B cell (primary cell): Measurements from ENCODE around the gene HAND2. TPM values are rescaled to one million over a fixed set of nuclear protein-coding genes. Genes with fewer than 3 reads are reported as not detected.

Experiments used
- ATAC-seq: fragments of 200-7000 bp; cut with Tn5 transposase; one replicate; pipeline ENCODE4 v1.10.0; 2021; ENCODE audit warnings: low read depth, mild to moderate bottlenecking, moderate number of reproducible peaks, moderate library complexity
- CTCF ChIA-PET: fragments of 350-600 bp; sonication (Branson Sonifier 250); formaldehyde crosslinking; loops from one replicate; lab custom pipeline; 2021; ENCODE audit warnings: antibody characterized with exemption, inconsistent platforms; lab: Charles Lee
- POLR2A ChIA-PET: fragments of 350-600 bp; sonication (Branson Sonifier 250); formaldehyde crosslinking; loops from one replicate; lab custom pipeline; 2021; ENCODE audit warnings: antibody characterized with exemption; lab: Charles Lee
- DNase-seq: peaks from one replicate; pipeline ENCODE4 v3.0.0; 2013
- H2AFZ ChIP-seq: 2 replicates; pipeline ENCODE4 v1.6.1; 2012; ENCODE audit warnings: mild to moderate bottlenecking, low read depth, low read length; ENCODE audit not compliant: insufficient read depth, poor library complexity, severe bottlenecking
- H3K27ac ChIP-seq, 2 donors: 1 replicate in 1 of 2; 2 replicates in 1 of 2; pipeline ENCODE4 v1.5.1; 2012 to 2013; ENCODE audit warnings: low read length in 2 of 2, mild to moderate bottlenecking in 2 of 2, moderate library complexity in 1 of 2
- H3K27me3 ChIP-seq, 4 experiments: fragments of 200-600 bp in 1 of 4; sonication (generic) in 1 of 4; replicated peaks in 1 of 4; 1 replicate in 2 of 4; 2 replicates in 2 of 4; pipeline versions ENCODE4 v1.6.1 to v1.7.0; 2013 to 2016; ENCODE audit warnings: low read length in 3 of 4, mild to moderate bottlenecking in 2 of 4, mixed read lengths in 1 of 4, moderate library complexity in 1 of 4; ENCODE audit not compliant: insufficient read depth in 4 of 4, control insufficient read depth in 3 of 4; ENCODE audit errors: control extremely low read depth in 1 of 4
- H3K36me3 ChIP-seq, 2 experiments: replicated peaks in 1 of 2; 1 replicate in 1 of 2; 2 replicates in 1 of 2; pipeline versions ENCODE4 v1.6.1 to v1.7.1; 2013; ENCODE audit warnings: low read length in 1 of 2; ENCODE audit not compliant: insufficient read depth in 2 of 2, control insufficient read depth in 1 of 2; ENCODE audit errors: control extremely low read depth in 1 of 2, extremely low read depth in 1 of 2
- H3K4me1 ChIP-seq, 2 donors: fragments of 200-600 bp in 1 of 2; sonication (generic) in 1 of 2; 1 replicate in 1 of 2; 2 replicates in 1 of 2; pipeline versions ENCODE4 v1.5.1 to v1.6.1; 2013 to 2017; ENCODE audit warnings: low read length in 2 of 2; ENCODE audit not compliant: control insufficient read depth in 2 of 2, insufficient read depth in 2 of 2
- H3K4me2 ChIP-seq: replicated peaks from 2 replicates; pipeline ENCODE3; 2012; ENCODE audit warnings: mild to moderate bottlenecking, low read depth, low read length; ENCODE audit not compliant: poor library complexity, severe bottlenecking
- H3K4me3 ChIP-seq, 5 experiments: fragments of 200-600 bp in 1 of 5; sonication (generic) in 1 of 5; 1 replicate in 3 of 5; 2 replicates in 2 of 5; pipeline versions ENCODE4 v1.5.1 to v1.7.0; 2011 to 2016; ENCODE audit warnings: low read length in 4 of 5, mild to moderate bottlenecking in 4 of 5, low read depth in 2 of 5, control low read depth in 1 of 5, moderate library complexity in 1 of 5; ENCODE audit not compliant: insufficient read depth in 1 of 5; ENCODE audit errors: control extremely low read depth in 1 of 5, extremely low read depth in 1 of 5
- H3K79me2 ChIP-seq: fragments of 200-600 bp; sonication (generic); one replicate; pipeline ENCODE4 v1.6.0; 2016; ENCODE audit warnings: low read length; ENCODE audit not compliant: control insufficient read depth, insufficient read depth
- H3K9ac ChIP-seq: fragments of 200-600 bp; sonication (generic); 2 replicates; pipeline ENCODE4 v1.6.1; 2017; ENCODE audit warnings: mild to moderate bottlenecking, low read length, moderate library complexity
- H3K9me3 ChIP-seq, 3 donors: one replicate each; pipeline versions ENCODE4 v1.6.1 to v1.7.1; 2013; ENCODE audit warnings: low read length in 2 of 3; ENCODE audit not compliant: control insufficient read depth in 2 of 3, insufficient read depth in 1 of 3; ENCODE audit errors: control extremely low read depth in 1 of 3
- H4K20me1 ChIP-seq: 2 replicates; pipeline ENCODE4 v1.6.0; 2012; ENCODE audit warnings: mild to moderate bottlenecking, low read length; ENCODE audit not compliant: insufficient read depth, control insufficient read depth, poor library complexity, severe bottlenecking
- H3K27ac Mint-ChIP-seq: one replicate; pipeline ENCODE4 v1.8.0; 2021; ENCODE audit warnings: mixed read lengths
- H3K27me3 Mint-ChIP-seq: one replicate; pipeline ENCODE4 v1.8.0; 2021; ENCODE audit warnings: mixed read lengths
- H3K4me1 Mint-ChIP-seq: one replicate; pipeline ENCODE4 v1.8.0; 2021; ENCODE audit warnings: mixed read lengths
- H3K4me3 Mint-ChIP-seq: one replicate; pipeline ENCODE4 v1.8.0; 2021; ENCODE audit warnings: mixed read lengths
- H3K9me3 Mint-ChIP-seq: one replicate; pipeline ENCODE4 v1.8.0; 2022; ENCODE audit warnings: mixed read lengths; ENCODE audit not compliant: insufficient read depth
- EZH2 ChIP-seq: IDR thresholded peaks from 2 replicates; pipeline ENCODE4 v1.6.1; 2012; ENCODE audit warnings: borderline replicate concordance, low read depth, mild to moderate bottlenecking, moderate library complexity, low read length; ENCODE audit not compliant: insufficient read depth, poor library complexity, severe bottlenecking
- WGBS: methylation state at CpG from one replicate; pipeline ENCODE4 v1.1.5; 2013; ENCODE audit warnings: missing lambda C conversion rate; ENCODE audit not compliant: insufficient coverage; 5-methylcytosine and 5-hydroxymethylcytosine counted together
- intact Hi-C: fragments of 100-400 bp; cut with micrococcal nuclease; formaldehyde crosslinking; loops from one replicate; pipeline ENCODE4 v1.10.0; 2022
- polyA plus RNA-seq: library from polyadenylated mRNA; depleted of rRNA; stranded (reverse); fragments of >200 nt; gene quantifications from 2 replicates; pipeline ENCODE4 v1.2.3, GENCODE V29; 2012
- total RNA-seq, 2 donors: library from RNA; stranded (reverse); fragments of 120-200 nt in 1 of 2; gene quantifications; 1 replicate in 1 of 2; 2 replicates in 1 of 2; pipeline versions ENCODE4 v1.2.3 to v1.2.4, GENCODE V29; 2013 to 2022
- TF ChIP-seq, protein P1 (sequence below): fragments of 200-600 bp; IDR thresholded peaks from one replicate; pipeline ENCODE4 v1.8.0; 2022; ENCODE audit warnings: antibody characterized with exemption, mild to moderate bottlenecking

Gene HAND2
- total and polyA plus RNA-seq, 2 donors (not counting 1 experiment from before 2014, with no cell fraction given): not detected

DNA sequence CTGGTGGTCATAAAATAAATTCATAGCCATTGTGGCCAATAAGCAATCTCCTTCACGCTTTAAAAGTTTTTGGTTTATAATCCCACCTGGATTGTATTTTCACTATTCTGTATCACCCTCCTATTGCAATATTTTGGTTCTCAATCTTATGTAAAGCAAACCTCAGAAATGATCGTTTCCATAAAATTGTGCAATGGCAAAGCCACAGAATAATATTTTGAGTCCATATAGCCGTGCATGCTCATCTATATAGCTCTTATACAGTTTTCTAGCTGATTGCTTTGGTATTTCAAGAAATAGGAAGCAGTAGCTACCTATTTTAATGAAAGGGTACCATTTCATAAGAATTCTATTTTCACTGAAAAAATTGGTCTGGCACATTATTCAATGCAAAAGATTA, 10.0 kb upstream of the HAND2 start:
- no peak for TF ChIP-seq EZH2
- TF ChIP-seq, protein P1, sequence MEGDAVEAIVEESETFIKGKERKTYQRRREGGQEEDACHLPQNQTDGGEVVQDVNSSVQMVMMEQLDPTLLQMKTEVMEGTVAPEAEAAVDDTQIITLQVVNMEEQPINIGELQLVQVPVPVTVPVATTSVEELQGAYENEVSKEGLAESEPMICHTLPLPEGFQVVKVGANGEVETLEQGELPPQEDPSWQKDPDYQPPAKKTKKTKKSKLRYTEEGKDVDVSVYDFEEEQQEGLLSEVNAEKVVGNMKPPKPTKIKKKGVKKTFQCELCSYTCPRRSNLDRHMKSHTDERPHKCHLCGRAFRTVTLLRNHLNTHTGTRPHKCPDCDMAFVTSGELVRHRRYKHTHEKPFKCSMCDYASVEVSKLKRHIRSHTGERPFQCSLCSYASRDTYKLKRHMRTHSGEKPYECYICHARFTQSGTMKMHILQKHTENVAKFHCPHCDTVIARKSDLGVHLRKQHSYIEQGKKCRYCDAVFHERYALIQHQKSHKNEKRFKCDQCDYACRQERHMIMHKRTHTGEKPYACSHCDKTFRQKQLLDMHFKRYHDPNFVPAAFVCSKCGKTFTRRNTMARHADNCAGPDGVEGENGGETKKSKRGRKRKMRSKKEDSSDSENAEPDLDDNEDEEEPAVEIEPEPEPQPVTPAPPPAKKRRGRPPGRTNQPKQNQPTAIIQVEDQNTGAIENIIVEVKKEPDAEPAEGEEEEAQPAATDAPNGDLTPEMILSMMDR: no peak
- POLR2A ChIA-PET: no interaction called here
- Histone ChIP-seq H3K79me2 (no peaks in the 10 kb centered on the region), H3K27ac (no peak overlapping the region), H3K4me1 (peaks cover 15 to 18% of the 10 kb centered on the region in 2 donors), H3K9me3 (peaks cover 0 to 18% (median 2%) of the 10 kb centered on the region in 3 donors), H3K27me3 (peaks cover 0 to 65% (median 48%) of the 10 kb centered on the region in 4 experiments), H4K20me1 (no peaks in the 10 kb centered on the region), H3K4me3 (no peak overlapping the region), H3K9ac (no peak overlapping the region), H3K36me3 (no peaks in the 10 kb centered on the region), H2AFZ (no peak overlapping the region), H3K4me2 (no peak overlapping the region)
- CTCF ChIA-PET: no interaction called here
- DNase-seq: no peak
- intact Hi-C loops: no loop called here
- Mint-ChIP-seq H3K27me3 (peaks cover 66% of the 10 kb centered on the region), H3K9me3 (no peaks in the 10 kb centered on the region), H3K4me3 (peak overlapping the region; percentile 48), H3K4me1 (peaks cover 20% of the 10 kb centered on the region), H3K27ac (no peak overlapping the region)
- ATAC-seq: no peak
- WGBS: no CpG with 5 or more reads among the region's 3 CpGs

DNA sequence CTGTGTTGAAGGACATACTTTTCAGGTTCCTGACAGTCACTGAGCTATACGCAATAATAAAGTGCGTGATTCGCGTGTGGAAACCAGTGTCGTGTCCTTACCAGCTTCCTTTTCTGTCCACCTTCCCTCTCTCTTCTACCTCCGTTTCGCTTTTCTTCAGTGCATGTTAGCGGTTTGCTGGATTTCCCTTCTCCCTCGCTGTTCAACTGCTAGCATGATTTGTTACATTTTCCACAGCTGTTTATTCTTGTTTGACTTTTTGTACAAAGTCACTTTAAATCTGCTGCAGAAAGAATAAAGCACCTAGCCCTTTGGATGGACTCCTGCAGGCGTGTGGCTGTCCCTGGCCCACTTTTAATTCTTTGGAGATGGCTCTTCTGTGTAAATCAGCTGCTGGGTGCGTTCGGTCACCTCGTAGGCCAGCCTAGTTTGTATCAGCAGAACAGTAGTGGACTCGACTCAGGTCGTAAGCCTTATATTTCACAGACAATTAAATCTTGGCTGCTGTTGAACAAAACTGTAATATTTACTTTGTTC, 8.9 kb upstream of the HAND2 start:
- ATAC-seq: no peak
- TF ChIP-seq EZH2: no peak
- TF ChIP-seq, protein P1: no peak
- H3K27ac ChIP-seq: no peak overlapping the region
- Mint-ChIP-seq H3K4me3 (peak overlapping the region; percentile 84), H3K27me3 (peaks cover 75% of the 10 kb centered on the region), H3K4me1 (peaks cover 20% of the 10 kb centered on the region), H3K27ac (no peak overlapping the region), H3K9me3 (no peaks in the 10 kb centered on the region)
- H3K4me3 ChIP-seq: peak overlapping the region; percentile 5 to 61 (median 34)
- H3K9me3 ChIP-seq: peaks cover 0 to 18% (median 2%) of the 10 kb centered on the region in 3 donors
- no peaks in the 10 kb centered on the region for H3K79me2 ChIP-seq
- POLR2A ChIA-PET: no interaction called here
- H3K4me2 ChIP-seq: peak overlapping the region; percentile 76
- peak overlapping the region; percentile 45 for H3K9ac ChIP-seq
- H3K36me3 ChIP-seq: no peaks in the 10 kb centered on the region
- H3K27me3 ChIP-seq: peaks cover 0 to 72% (median 57%) of the 10 kb centered on the region in 4 experiments
- intact Hi-C loops: no loop called here
- H3K4me1 ChIP-seq: peaks cover 15 to 18% of the 10 kb centered on the region in 2 donors
- H4K20me1 ChIP-seq: no peaks in the 10 kb centered on the region
- WGBS: under 1% methylated on average over 9 of the region's 15 CpGs
- CTCF ChIA-PET: no interaction called here
- DNase-seq: no peak
- peak overlapping the region; percentile 57 for H2AFZ ChIP-seq
